ENCODE measurements around the gene BCL2L15. TPM values are rescaled to one million over a fixed set of nuclear protein-coding genes. Genes with fewer than 3 reads are reported as not detected.

The BCL2L15 gene
- total RNA-seq, 6 experiments from 2014 or later: 0.41 to 0.59 TPM; not detected in 4

GRCh38 chr1:113890816-113891215 is 3.4 kb upstream of the BCL2L15 start:
- H3K4me1 Mint-ChIP-seq (ENCODE audit: low read depth): peaks cover 8% of the 10 kb centered on the region
- H3K9me3 Mint-ChIP-seq: no peaks in the 10 kb centered on the region
- DNase-seq: no peak
- peaks cover 20% of the 10 kb centered on the region for H3K36me3 Mint-ChIP-seq (ENCODE audit: low read depth)
- H3K27me3 Mint-ChIP-seq (ENCODE audit: insufficient read depth): no peaks in the 10 kb centered on the region
- no peak for TF ChIP-seq CTCF (IDR thresholded peaks at IDR 0.05)
- H3K27ac Mint-ChIP-seq: no peak overlapping the region
- no peak overlapping the region for H3K4me3 Mint-ChIP-seq

- TF ChIP-seq CTCF (IDR thresholded peaks at IDR 0.05): no peak
- Mint-ChIP-seq H3K4me1 (ENCODE audit: low read depth) (peaks cover 6% of the 10 kb centered on the region; the same call in 1 of the 2 replicates), H3K9me3 (no peaks in the 10 kb centered on the region), H3K27ac (no peak overlapping the region), H3K36me3 (ENCODE audit: low read depth) (no peaks in the 10 kb centered on the region), H3K4me3 (no peak overlapping the region), H3K27me3 (ENCODE audit: insufficient read depth) (no peaks in the 10 kb centered on the region)
- DNase-seq: no peak
Observed at GRCh38 chr1:113886417-113887401, 672 bp downstream of the BCL2L15 start.

GRCh38 chr1:113881661-113882060 is 5.7 kb downstream of the BCL2L15 start:
- Mint-ChIP-seq H3K27ac (no peak overlapping the region), H3K27me3 (ENCODE audit: insufficient read depth) (no peaks in the 10 kb centered on the region), H3K4me3 (no peak overlapping the region), H3K9me3 (no peaks in the 10 kb centered on the region), H3K36me3 (ENCODE audit: low read depth) (no peaks in the 10 kb centered on the region), H3K4me1 (ENCODE audit: low read depth) (no peaks in the 10 kb centered on the region)
- no peak for DNase-seq
- no peak for TF ChIP-seq CTCF (IDR thresholded peaks at IDR 0.05)

GRCh38 chr1:113879739-113880038 is 7.7 kb downstream of the BCL2L15 start:
- DNase-seq: no peak
- no peak for TF ChIP-seq CTCF (IDR thresholded peaks at IDR 0.05)
- Mint-ChIP-seq H3K4me1 (ENCODE audit: low read depth) (peaks cover 1% of the 10 kb centered on the region; the same call in 1 of the 2 replicates), H3K27me3 (ENCODE audit: insufficient read depth) (no peaks in the 10 kb centered on the region), H3K9me3 (no peaks in the 10 kb centered on the region), H3K36me3 (ENCODE audit: low read depth) (no peaks in the 10 kb centered on the region), H3K27ac (no peak overlapping the region), H3K4me3 (no peak overlapping the region)

GRCh38 chr1:113876176-113876575 is 11.2 kb downstream of the BCL2L15 start:
- DNase-seq: no peak
- Mint-ChIP-seq H3K27me3 (ENCODE audit: insufficient read depth) (no peaks in the 10 kb centered on the region), H3K27ac (no peak overlapping the region), H3K9me3 (no peaks in the 10 kb centered on the region), H3K4me1 (ENCODE audit: low read depth) (peaks cover 29% of the 10 kb centered on the region), H3K4me3 (no peak overlapping the region), H3K36me3 (ENCODE audit: low read depth) (no peaks in the 10 kb centered on the region)
- TF ChIP-seq CTCF (IDR thresholded peaks at IDR 0.05): no peak
